ENCODE results near the gene LGALS7B.

DNA sequence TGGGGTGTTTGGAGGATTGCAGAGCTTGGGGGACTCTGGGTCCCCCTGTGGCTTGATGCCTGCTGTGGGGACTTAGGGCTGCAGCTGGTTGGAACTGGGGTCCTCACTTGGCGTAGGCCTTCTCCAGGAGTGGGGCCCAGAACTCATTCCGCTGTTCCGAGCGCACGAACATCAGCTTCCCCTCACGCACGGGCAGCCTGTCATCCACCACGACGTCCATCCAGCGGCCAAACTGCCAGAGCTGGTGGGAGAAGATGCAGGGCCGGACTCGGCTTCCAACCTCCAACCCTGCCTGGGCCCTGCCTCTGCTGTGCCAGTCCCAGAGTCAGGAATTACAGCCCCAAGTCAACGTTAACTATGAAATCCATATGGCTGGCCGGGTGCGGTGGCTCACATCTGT is 47.3 kb upstream of the LGALS7B start:
- TF ChIP-seq, protein P1, sequence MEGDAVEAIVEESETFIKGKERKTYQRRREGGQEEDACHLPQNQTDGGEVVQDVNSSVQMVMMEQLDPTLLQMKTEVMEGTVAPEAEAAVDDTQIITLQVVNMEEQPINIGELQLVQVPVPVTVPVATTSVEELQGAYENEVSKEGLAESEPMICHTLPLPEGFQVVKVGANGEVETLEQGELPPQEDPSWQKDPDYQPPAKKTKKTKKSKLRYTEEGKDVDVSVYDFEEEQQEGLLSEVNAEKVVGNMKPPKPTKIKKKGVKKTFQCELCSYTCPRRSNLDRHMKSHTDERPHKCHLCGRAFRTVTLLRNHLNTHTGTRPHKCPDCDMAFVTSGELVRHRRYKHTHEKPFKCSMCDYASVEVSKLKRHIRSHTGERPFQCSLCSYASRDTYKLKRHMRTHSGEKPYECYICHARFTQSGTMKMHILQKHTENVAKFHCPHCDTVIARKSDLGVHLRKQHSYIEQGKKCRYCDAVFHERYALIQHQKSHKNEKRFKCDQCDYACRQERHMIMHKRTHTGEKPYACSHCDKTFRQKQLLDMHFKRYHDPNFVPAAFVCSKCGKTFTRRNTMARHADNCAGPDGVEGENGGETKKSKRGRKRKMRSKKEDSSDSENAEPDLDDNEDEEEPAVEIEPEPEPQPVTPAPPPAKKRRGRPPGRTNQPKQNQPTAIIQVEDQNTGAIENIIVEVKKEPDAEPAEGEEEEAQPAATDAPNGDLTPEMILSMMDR (IDR thresholded peaks at IDR 0.05): no peak
- no peak for TF ChIP-seq POLR2A (IDR thresholded peaks at IDR 0.05)

Data from prostate gland (tissue), 2 donors.